HG03565 (cell line): ENCODE data around the gene SH3RF3.

ENCODE experiments used
- ATAC-seq: cut with Tn5 transposase; IDR thresholded peaks from one replicate; pipeline ENCODE4 v1.9.1; 2021; ENCODE audit warnings: mild to moderate bottlenecking, moderate library complexity; ENCODE audit not compliant: unreplicated experiment

Gene SH3RF3

GRCh38 chr2:109197491-109198418, 68.8 kb downstream of the SH3RF3 start:
- no peak for ATAC-seq

DNA sequence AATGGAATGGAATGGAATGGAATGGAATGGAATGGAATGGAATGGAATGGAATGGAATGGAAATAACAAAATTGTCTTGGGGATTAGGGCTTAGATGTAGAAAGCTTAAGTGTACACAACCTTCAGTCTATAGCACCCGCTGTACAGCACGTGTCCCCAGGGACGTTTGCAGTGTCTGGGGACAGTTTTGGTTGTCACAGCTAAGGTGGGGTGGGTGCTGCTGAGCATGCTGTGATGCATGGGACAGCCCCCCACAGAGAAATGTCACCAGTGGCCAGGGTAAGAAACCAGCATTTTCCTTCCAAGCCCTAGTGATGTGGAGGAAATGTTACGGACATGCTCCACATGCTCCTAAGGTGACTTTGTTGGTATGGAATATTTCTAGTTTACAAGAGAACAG, 70.8 kb downstream of the SH3RF3 start:
- no peak for ATAC-seq

DNA sequence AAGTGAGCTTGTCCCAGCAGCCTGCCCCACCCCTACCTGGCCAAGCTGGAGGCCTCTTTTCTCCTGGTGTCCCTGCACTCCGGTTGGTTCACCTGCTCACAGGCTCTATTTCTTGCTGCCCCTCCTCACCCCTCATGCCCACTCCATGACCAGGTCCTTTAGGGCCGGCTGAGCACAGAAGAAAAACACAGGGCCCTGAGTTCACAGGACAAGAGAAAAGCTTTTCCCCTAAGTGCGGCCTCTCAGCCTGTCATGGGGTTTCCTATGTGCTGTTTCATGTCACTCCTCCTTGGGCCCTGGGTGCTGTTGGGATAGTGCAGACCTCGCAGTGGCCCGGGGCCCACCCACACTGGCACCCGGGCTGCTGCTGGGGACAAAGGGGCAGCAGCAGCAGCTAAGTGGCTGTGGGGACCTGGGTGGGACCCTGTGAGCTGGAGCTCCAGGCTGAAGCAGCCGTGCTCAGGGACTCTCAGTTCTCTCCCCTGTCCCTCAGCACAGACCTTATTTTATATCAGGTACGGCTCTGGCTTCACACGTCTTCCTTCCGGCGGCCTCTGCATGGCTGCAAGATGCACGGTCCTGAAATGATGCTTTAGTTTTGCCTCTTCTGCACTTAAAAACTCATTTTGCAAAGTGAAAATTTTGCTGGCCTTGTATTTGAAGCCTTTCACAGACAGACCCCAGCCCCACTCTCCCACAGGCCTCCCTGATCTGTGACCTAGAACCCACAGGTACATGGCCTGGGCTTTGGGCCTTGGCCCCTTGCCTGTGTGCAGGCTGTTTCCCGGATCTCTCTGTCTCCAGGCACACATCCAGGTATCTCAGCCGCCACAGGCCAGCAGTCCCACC, 71.8 kb downstream of the SH3RF3 start:
- ATAC-seq, result no peak

DNA sequence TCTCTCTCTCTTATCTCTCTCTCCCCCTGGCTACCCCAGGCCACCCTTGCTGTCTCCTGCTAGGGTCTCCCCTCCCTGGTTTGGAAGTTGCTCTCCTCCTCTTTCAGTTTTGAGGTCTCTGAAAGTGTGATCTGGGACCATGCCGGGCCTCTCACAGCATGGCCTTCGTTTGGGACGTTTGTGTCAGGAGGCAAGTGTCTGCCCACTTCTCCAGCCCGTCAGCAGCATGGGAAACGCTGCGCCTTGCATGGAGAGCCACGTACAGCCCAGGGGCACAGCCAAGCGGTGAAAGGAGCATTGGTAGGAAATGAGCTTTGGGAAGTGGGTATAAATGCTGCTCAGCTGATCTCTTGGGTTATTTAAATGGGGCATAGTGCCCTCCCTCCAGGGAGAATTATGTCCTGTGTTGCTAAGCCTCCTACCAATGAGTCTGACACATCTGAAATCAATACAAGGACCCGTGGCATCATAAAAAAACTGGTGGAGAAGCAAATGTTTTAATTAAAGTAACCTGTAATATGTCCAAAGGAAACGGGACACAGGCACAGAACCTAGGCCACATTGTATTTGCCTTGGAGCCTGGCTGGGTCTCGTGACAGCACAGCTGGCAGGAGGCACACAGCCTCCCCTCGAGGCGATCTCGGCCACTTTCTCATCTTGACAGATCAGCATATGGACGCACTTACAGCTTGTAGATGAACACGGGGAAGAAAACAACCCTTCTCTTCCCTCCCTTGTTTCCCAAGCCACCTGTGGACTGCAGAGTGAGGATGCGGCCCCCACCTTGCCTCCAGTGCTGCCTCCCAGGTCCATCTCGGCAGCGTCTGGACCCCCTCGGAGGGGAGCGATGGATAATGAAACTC, 72.7 kb downstream of the SH3RF3 start:
- no peak for ATAC-seq

GRCh38 chr2:109202486-109202885, 73.5 kb downstream of the SH3RF3 start:
- ATAC-seq, result no peak

DNA sequence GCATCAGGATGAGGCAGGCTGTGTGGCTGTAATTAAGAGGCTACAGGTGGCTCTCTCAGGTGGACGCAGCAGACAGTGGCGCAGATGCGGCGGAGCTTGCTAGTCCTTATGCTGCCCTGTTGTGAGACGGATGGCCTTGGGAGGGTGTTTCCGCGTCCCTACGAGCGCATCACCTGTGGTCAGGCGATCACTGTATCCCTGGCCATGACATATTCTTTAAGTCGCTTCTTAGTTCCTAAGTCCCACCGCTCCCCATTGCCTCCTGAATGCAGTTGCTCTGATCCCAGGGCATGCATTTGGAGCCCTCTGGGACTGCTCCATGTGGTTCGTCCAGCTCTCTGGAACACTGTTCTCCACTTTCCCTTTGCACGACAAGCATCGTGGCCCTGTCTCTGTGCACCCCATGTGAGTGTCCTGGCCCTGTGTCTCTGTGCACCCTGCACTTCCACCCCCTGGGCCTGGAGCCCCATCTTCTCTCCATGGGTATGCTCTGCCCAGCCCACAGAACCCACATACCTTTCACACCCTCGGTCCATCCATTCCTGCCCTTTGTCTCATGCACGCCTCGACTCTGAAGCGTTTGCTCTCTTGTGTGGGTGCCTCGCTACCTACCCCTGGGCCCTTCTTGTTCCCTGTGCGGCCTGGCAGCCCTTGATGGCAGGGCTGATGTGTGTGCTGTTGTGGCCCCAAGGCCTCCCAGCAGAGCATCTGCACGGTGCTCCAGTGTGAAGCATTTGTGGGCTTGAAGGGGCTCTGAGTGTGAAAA, 74.4 kb downstream of the SH3RF3 start:
- no peak for ATAC-seq

DNA sequence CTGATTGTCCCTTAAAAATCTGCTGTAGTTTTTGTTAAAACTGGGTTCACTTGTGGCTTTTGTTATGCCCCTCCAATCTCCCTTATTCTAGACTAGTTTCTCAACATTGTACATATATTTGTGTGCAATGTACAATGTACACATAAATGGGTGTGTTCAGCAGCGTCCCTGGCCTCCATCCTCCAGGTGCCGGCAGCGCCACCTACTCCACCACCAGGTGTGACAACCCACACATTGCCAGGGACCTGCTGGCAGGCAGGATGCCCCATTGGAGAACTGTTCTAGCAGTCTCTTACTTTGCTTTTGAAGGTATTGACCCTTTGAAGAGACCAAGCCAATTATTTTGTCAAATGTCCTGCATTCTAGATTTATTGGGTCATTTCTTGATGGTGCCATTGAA, 75.4 kb downstream of the SH3RF3 start:
- ATAC-seq, result no peak

DNA sequence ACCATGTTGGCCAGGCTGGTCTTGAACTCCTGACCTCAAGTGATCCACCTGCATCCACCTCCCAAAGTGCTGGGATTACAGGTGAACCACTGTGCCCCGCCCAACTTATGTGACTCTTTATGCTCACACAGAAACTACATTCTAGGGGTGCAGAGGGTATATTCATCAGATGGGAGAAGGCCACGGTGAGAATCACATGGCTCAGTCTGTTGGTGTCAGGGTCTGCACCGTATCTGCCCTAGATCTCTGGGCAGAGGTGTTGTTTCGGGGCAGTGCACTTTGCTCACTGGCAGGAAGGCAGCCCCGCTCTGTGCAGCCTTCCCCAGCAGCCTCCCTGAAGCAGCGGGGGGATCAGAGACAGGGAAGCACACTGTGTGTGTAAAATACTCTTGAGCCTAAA, 76.4 kb downstream of the SH3RF3 start:
- no peak for ATAC-seq

GRCh38 chr2:109206569-109207146, 77.7 kb downstream of the SH3RF3 start:
- ATAC-seq, result no peak

DNA sequence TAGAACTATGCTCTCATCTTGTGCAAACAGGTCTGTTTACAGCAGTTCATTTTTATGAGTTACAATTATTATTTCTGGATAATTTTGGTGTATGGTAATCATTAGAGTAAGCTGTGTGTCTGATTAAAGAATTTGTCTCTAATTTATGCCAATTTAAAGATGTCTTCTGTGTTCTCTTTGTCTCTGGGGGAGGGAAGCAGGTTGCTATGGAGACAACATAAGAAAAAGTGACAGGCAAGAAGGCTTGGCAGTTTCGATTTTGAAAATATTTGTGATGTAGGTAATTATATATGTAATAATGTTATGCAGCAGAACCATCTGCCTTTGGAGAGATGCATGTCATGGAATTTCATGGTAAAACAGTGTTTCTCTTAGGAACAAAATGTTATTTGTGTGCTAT, 78.2 kb downstream of the SH3RF3 start:
- no peak for ATAC-seq

GRCh38 chr2:109208071-109208950, 79.3 kb downstream of the SH3RF3 start:
- no peak for ATAC-seq

DNA sequence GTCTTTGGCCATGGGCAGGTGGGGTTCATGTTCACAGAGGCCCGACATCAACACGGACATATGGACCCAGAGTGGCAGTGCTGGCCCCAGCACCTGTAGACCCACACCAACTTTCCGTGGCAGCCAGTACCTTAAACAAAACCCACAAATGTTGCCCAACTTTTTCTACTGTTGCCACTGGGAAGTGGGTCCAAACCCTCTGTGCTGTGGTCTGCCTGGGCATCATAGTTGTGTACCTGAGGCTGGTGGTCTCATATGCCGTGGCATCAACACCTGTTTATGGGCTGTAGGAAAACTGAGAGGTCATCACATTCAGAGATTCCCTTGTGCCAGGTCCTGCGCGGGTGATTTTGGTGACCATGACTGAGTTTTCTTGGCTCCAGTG, 79.9 kb downstream of the SH3RF3 start:
- ATAC-seq, result no peak

- ATAC-seq, result no peak
These were observed 80.4 kb downstream of the SH3RF3 start for GRCh38 chr2:109209412-109209811.

GRCh38 chr2:109209941-109210340, 80.9 kb downstream of the SH3RF3 start:
- ATAC-seq, result no peak

DNA sequence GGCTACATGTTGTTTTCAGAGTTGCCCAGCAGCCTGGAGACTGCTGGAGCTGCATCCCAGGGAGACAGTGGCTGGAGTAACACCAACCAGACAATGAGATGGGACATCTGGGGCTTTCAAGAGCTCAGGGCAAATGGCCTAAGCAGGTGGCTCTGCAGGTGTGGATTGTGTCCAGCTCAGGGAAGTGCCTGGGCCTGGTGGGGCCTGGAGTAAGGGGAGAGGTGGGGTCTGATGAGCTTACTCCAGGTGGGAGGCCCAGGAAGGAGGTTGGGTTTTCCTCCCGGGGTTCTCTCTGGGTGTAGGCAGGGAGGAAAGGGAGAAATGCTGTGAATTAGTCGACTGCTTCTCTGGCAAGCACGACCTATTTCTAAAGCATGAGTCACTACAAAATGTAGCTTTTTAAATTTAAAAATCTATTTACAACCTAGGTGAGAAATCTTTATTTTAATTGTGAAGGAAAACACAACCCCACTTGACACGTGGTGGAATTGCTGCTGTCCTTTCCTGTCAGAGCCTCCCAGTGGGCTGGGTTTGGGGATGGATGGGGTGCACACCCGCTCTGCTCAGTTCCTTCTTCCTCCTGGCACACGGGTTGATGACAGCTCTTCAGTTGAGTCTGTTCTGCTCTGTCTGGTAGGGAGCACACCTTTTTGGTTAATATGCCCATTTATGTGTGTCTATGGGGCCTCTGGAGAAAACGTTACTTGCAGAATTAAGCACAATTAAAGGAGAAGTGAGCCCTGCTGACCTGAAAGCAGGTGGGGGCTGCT, 81.6 kb downstream of the SH3RF3 start:
- no peak for ATAC-seq

DNA sequence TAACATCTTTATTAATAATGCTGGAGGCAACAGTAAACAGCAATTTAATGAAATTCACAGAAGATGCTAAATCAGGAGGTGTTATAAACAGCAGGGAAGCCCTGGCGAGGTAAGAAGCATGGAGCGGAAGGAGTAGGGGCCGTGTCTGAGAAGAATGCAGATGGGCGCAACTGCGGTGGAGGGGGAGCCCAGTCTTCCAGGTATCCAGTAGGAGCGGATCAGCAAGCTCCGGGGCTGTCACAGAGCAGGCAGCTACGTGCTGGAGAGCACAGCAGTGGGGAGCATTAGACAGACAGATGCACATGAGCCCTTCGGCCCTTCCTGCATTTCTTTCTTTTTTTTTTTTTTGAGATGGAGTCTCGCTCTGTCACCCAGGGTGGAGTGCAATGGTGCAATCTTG, 82.3 kb downstream of the SH3RF3 start:
- no peak for ATAC-seq

DNA sequence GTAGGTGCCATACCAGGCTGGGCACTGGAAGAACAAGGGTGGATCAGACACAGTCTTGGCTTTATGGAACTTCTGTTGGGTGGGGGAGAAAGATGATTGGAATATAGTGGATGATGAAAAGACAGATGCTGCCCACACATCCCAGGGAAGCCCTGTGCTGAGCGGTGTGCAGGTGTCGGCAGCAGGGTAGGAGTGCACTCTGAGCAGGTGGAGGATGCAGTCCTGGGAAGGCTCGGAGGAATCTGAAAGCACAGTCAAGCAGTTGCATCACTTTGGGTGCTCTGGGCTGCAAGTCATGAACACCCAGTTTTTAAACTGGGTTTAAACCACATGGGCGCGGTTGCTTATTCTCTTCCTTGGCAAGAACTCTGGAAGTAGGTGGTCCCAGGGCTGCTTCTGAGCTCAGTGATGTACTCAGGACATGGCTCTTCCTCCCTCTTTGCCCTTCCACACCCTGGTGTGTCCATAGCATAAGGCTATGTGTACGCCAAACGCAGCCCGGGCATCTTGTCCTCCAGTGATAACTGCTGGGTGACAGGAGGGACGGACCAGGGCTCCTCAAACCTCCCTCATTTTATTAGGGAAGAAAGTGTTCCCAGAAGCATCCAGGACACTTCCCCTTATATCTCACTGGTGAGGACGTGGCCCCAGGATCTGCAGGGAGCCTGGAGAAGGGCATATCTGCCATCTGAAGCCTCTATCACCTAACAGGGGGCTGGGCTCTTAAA, 84.0 kb downstream of the SH3RF3 start:
- no peak for ATAC-seq
